ENCODE data around the gene KCNK17. TPM values are rescaled to one million over a fixed set of nuclear protein-coding genes. Genes with fewer than 3 reads are reported as not detected.

The KCNK17 gene
- total RNA-seq, 2 experiments from 2014 or later: not detected

GRCh38 chr6:39339096-39339867 lies 25.1 kb upstream of the KCNK17 start:
- H3K36me3 Mint-ChIP-seq (ENCODE audit: low read depth): no peaks in the 10 kb centered on the region
- no peak for DNase-seq
- CTCF ChIA-PET: interaction anchor here (0.8 to 1.7 kb wide), 2 partner anchors 9 to 29 kb away, joined by 3 to 4 read pairs; no protein-coding TSS in a partner anchor
- POLR2A ChIA-PET: no interaction called here
- no peak for TF ChIP-seq CTCF (IDR thresholded peaks at IDR 0.05)
- peaks cover 10% of the 10 kb centered on the region for H3K4me1 Mint-ChIP-seq (ENCODE audit: low read depth)
- intact Hi-C loops (cut with micrococcal nuclease): no loop called here
- peaks cover 8% of the 10 kb centered on the region for H3K27me3 Mint-ChIP-seq
- ATAC-seq: no peak
- H3K27ac Mint-ChIP-seq: no peak overlapping the region
- H3K9me3 Mint-ChIP-seq: no peaks in the 10 kb centered on the region
- no peak overlapping the region for H3K4me3 Mint-ChIP-seq

GRCh38 chr6:39338397-39338796 lies 24.2 kb upstream of the KCNK17 start:
- TF ChIP-seq CTCF (IDR thresholded peaks at IDR 0.05): no peak
- H3K9me3 Mint-ChIP-seq: no peaks in the 10 kb centered on the region
- H3K36me3 Mint-ChIP-seq (ENCODE audit: low read depth): no peaks in the 10 kb centered on the region
- DNase-seq: no peak
- intact Hi-C loops (cut with micrococcal nuclease): no loop called here
- ChIA-PET POLR2A (no interaction called here), CTCF (interaction anchor here (0.7 to 1.7 kb wide), 3 partner anchors 10 to 28 kb away, joined by 3 to 4 read pairs (median 3); no protein-coding TSS in a partner anchor)
- H3K4me1 Mint-ChIP-seq (ENCODE audit: low read depth): peaks cover 10% of the 10 kb centered on the region
- no peak overlapping the region for H3K27ac Mint-ChIP-seq
- H3K4me3 Mint-ChIP-seq: no peak overlapping the region
- peaks cover 8% of the 10 kb centered on the region for H3K27me3 Mint-ChIP-seq
- no peak for ATAC-seq

GRCh38 chr6:39335780-39336545 lies 21.7 kb upstream of the KCNK17 start:
- no peaks in the 10 kb centered on the region for H3K36me3 Mint-ChIP-seq (ENCODE audit: low read depth)
- ATAC-seq (no peak), DNase-seq (peak; percentile 37)
- H3K4me1 Mint-ChIP-seq (ENCODE audit: low read depth): peaks cover 10% of the 10 kb centered on the region
- H3K27ac Mint-ChIP-seq: no peak overlapping the region
- no peak overlapping the region for H3K4me3 Mint-ChIP-seq
- H3K9me3 Mint-ChIP-seq: no peaks in the 10 kb centered on the region
- ChIA-PET CTCF (interaction anchor here (0.5 to 2.3 kb wide), 2 partner anchors 26 to 342 kb away, joined by 4 to 9 read pairs; no protein-coding TSS in a partner anchor), POLR2A (no interaction called here)
- intact Hi-C loops (cut with micrococcal nuclease): no loop called here
- no peak for TF ChIP-seq CTCF (IDR thresholded peaks at IDR 0.05)
- peaks cover 9% of the 10 kb centered on the region for H3K27me3 Mint-ChIP-seq

GRCh38 chr6:39333644-39334438 lies 19.6 kb upstream of the KCNK17 start:
- POLR2A ChIA-PET: no interaction called here
- H3K4me3 Mint-ChIP-seq: no peak overlapping the region
- H3K4me1 Mint-ChIP-seq (ENCODE audit: low read depth): peaks cover 10% of the 10 kb centered on the region
- H3K27me3 Mint-ChIP-seq: peaks cover 12% of the 10 kb centered on the region
- ATAC-seq (no peak), DNase-seq (no peak)
- TF ChIP-seq CTCF (IDR thresholded peaks at IDR 0.05): no peak
- CTCF ChIA-PET: interaction anchor here (0.7 to 2.3 kb wide), 3 partner anchors 14 to 30 kb away, joined by 3 to 9 read pairs (median 3); no protein-coding TSS in a partner anchor
- intact Hi-C loops (cut with micrococcal nuclease): no loop called here
- no peaks in the 10 kb centered on the region for H3K36me3 Mint-ChIP-seq (ENCODE audit: low read depth)
- no peaks in the 10 kb centered on the region for H3K9me3 Mint-ChIP-seq
- no peak overlapping the region for H3K27ac Mint-ChIP-seq

Data from activated CD8-positive, alpha-beta T cell treated with anti-CD3 and anti-CD28 coated beads for 36 hours (primary cell).